ENCODE measurements around the gene CTR9.

DNA sequence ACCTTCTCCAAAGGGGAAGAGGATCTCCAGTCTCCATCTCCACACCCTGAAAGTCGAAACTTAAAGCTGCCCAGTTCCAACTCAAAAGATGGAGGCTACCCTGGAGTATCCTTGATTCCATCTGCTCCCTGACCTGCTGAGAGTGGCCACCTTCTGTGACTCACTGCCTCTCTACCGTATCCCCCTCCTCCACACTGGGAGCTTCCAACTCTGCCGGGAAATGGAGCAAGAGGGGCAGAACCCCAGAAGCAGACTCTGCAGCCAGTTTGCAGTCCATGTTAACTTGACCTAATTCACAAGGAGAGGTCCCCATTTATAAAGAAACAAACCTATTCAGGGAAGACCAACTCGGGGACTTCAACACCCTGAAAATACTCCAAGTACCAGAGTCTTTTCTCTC lies 35.5 kb upstream of the CTR9 start:
- no peak for TF ChIP-seq CTCF (IDR thresholded peaks at IDR 0.05)
- no peak for TF ChIP-seq POLR2A (IDR thresholded peaks at IDR 0.05)

All from tibial nerve (tissue), 3 donors.